Caco-2 (cell line): ENCODE data around the gene TEX264. TPM values are rescaled to one million over a fixed set of nuclear protein-coding genes. Genes with fewer than 3 reads are reported as not detected.

ENCODE experiments used
- BruUV-seq: library from RNA; stranded (reverse); fragments of 400-500 nt; replicated peaks from 2 replicates; lab custom pipeline; 2021; lab: Mats Ljungman, UMichigan
- CTCF ChIA-PET: fragments of 300-600 bp; sonication (Branson Sonifier 250); formaldehyde crosslinking; loops from one replicate; lab custom pipeline; 2022; ENCODE audit warnings: antibody characterized with exemption; lab: Charles Lee
- POLR2A ChIA-PET: fragments of 300-600 bp; sonication (Branson Sonifier 250); formaldehyde crosslinking; loops from one replicate; lab custom pipeline; 2022; ENCODE audit warnings: antibody characterized with exemption; lab: Charles Lee
- DNase-seq, 2 experiments: peaks; one replicate each; pipeline versions ENCODE4 v3.0.0 to v3.0.0-alpha.2; 2020 to 2022
- H3K27me3 ChIP-seq: replicated peaks from 2 replicates; pipeline ENCODE4 v1.6.0; 2011; ENCODE audit warnings: low read length; ENCODE audit not compliant: control insufficient read depth, insufficient read depth
- H3K36me3 ChIP-seq: 2 replicates; pipeline ENCODE4 v1.5.1; 2011; ENCODE audit warnings: low read length; ENCODE audit not compliant: control insufficient read depth, insufficient read depth
- H3K4me1 ChIP-seq: fragments of 250-450 bp; sonication (Bioruptor Pico); 2 replicates; pipeline ENCODE4 v1.5.1; 2020; ENCODE audit warnings: mild to moderate bottlenecking
- H3K4me3 ChIP-seq: 2 replicates; pipeline ENCODE4 v1.5.1; 2011; ENCODE audit warnings: low read depth, mild to moderate bottlenecking, control low read depth, low read length
- H3K9me3 ChIP-seq: fragments of 250-450 bp; sonication (Bioruptor Pico); 2 replicates; pipeline ENCODE4 v1.5.1; 2020; ENCODE audit warnings: mild to moderate bottlenecking, moderate library complexity
- H3K27ac Mint-ChIP-seq: one replicate; pipeline ENCODE4 v1.8.0; 2022; ENCODE audit warnings: mixed read lengths; ENCODE audit not compliant: unreplicated experiment
- H3K27me3 Mint-ChIP-seq: one replicate; pipeline ENCODE4 v1.8.0; 2022; ENCODE audit warnings: mixed read lengths; ENCODE audit not compliant: insufficient read depth, unreplicated experiment
- H3K36me3 Mint-ChIP-seq: one replicate; pipeline ENCODE4 v1.8.0; 2022; ENCODE audit warnings: mild to moderate bottlenecking, mixed read lengths; ENCODE audit not compliant: insufficient read depth, unreplicated experiment
- H3K4me1 Mint-ChIP-seq: one replicate; pipeline ENCODE4 v1.8.0; 2022; ENCODE audit warnings: low read depth, mixed read lengths; ENCODE audit not compliant: unreplicated experiment
- H3K4me3 Mint-ChIP-seq: one replicate; pipeline ENCODE4 v1.8.0; 2022; ENCODE audit warnings: mild to moderate bottlenecking, moderate library complexity, mixed read lengths; ENCODE audit not compliant: unreplicated experiment
- H3K9me3 Mint-ChIP-seq: one replicate; pipeline ENCODE4 v1.8.0; 2022; ENCODE audit warnings: mixed read lengths; ENCODE audit not compliant: unreplicated experiment
- CTCF ChIP-seq, 2 experiments: fragments of 200-600 bp in 1 of 2; IDR thresholded peaks; 1 replicate in 1 of 2; 2 replicates in 1 of 2; pipeline versions ENCODE4 v1.5.1 to v1.8.0; 2011 to 2022; ENCODE audit warnings: antibody characterized with exemption in 1 of 2, control low read depth in 1 of 2, inconsistent platforms in 1 of 2, low read depth in 1 of 2, low read length in 1 of 2, mild to moderate bottlenecking in 1 of 2, moderate library complexity in 1 of 2; ENCODE audit not compliant: insufficient read depth in 1 of 2, severe bottlenecking in 1 of 2, unreplicated experiment in 1 of 2
- intact Hi-C: fragments of 100-400 bp; cut with micrococcal nuclease; formaldehyde crosslinking; loops from one replicate; pipeline ENCODE4 v1.10.0; 2022; ENCODE audit not compliant: unreplicated experiment
- total RNA-seq: library from RNA; stranded (reverse); gene quantifications from 2 replicates; pipeline ENCODE4 v1.2.3, GENCODE V29; 2022

The TEX264 gene
- total RNA-seq, 1 experiment from 2014 or later = 37.9 TPM

GRCh38 chr3:51622868-51623267 is 48.2 kb upstream of the TEX264 start:
- no peaks in the 10 kb centered on the region for H3K27me3 Mint-ChIP-seq
- no peaks in the 10 kb centered on the region for H3K27me3 ChIP-seq
- intact Hi-C loops = no loop called here
- no peak for DNase-seq
- H3K4me3 Mint-ChIP-seq = no peak overlapping the region
- no peaks in the 10 kb centered on the region for H3K9me3 ChIP-seq
- no peak overlapping the region for H3K27ac Mint-ChIP-seq
- no peak overlapping the region for H3K4me3 ChIP-seq
- H3K9me3 Mint-ChIP-seq = no peaks in the 10 kb centered on the region
- H3K4me1 Mint-ChIP-seq = peaks cover 15% of the 10 kb centered on the region
- POLR2A ChIA-PET = no interaction called here
- 0 out of 2 replicates have a peak, but pooled peaks cover 3% of the 10 kb centered on the region for H3K4me1 ChIP-seq
- H3K36me3 Mint-ChIP-seq = no peaks in the 10 kb centered on the region
- TF ChIP-seq CTCF (IDR thresholded peaks at IDR 0.05; ENCODE audit: insufficient read depth in 1 of 2, low read depth in 1 of 2, low read length in 1 of 2, severe bottlenecking in 1 of 2, unreplicated experiment in 1 of 2) = no peak
- CTCF ChIA-PET = no interaction called here
- BruUV-seq = no TSS peak
- no peaks in the 10 kb centered on the region for H3K36me3 ChIP-seq

- Histone ChIP-seq H3K36me3 (peaks cover 2% of the 10 kb centered on the region; the same call in 1 of the 2 replicates), H3K4me3 (no peak overlapping the region), H3K27me3 (no peaks in the 10 kb centered on the region), H3K4me1 (no peaks in the 10 kb centered on the region), H3K9me3 (no peaks in the 10 kb centered on the region)
- Mint-ChIP-seq H3K27ac (no peak overlapping the region), H3K4me1 (no peaks in the 10 kb centered on the region), H3K4me3 (no peak overlapping the region), H3K9me3 (no peaks in the 10 kb centered on the region), H3K36me3 (peaks cover 52% of the 10 kb centered on the region), H3K27me3 (no peaks in the 10 kb centered on the region)
- no TSS peak for BruUV-seq
- CTCF ChIA-PET = no interaction called here
- DNase-seq = no peak
- POLR2A ChIA-PET = no interaction called here
- TF ChIP-seq CTCF (IDR thresholded peaks at IDR 0.05; ENCODE audit: insufficient read depth in 1 of 2, low read depth in 1 of 2, low read length in 1 of 2, severe bottlenecking in 1 of 2, unreplicated experiment in 1 of 2) = no peak
- intact Hi-C loops = no loop called here
Observed at GRCh38 chr3:51630513-51630912, 40.5 kb upstream of the TEX264 start.

GRCh38 chr3:51637144-51637940 is 33.7 kb upstream of the TEX264 start:
- H3K36me3 Mint-ChIP-seq = peaks cover 79% of the 10 kb centered on the region
- CTCF ChIA-PET = interaction anchor here (1.0 to 1.8 kb wide), 3 partner anchors 32 to 138 kb away, joined by 4 to 9 read pairs (median 7); partner anchors contain the start of gene DCAF1
- no TSS peak for BruUV-seq
- Histone ChIP-seq H3K4me3 (no peak overlapping the region), H3K36me3 (peaks cover 2% of the 10 kb centered on the region), H3K27me3 (no peaks in the 10 kb centered on the region), H3K9me3 (no peaks in the 10 kb centered on the region), H3K4me1 (peaks cover 10% of the 10 kb centered on the region)
- H3K4me3 Mint-ChIP-seq = no peak overlapping the region
- POLR2A ChIA-PET = no interaction called here
- TF ChIP-seq CTCF (IDR thresholded peaks at IDR 0.05; ENCODE audit: insufficient read depth in 1 of 2, low read depth in 1 of 2, low read length in 1 of 2, severe bottlenecking in 1 of 2, unreplicated experiment in 1 of 2) = no peak
- no peaks in the 10 kb centered on the region for H3K4me1 Mint-ChIP-seq
- intact Hi-C loops = no loop called here
- DNase-seq = peak; percentile 50 to 59
- no peaks in the 10 kb centered on the region for H3K27me3 Mint-ChIP-seq
- H3K27ac Mint-ChIP-seq = no peak overlapping the region
- H3K9me3 Mint-ChIP-seq = no peaks in the 10 kb centered on the region
